ENCODE measurements around the gene PRX.
"Not testable (repeated sequence)": the region's sequence is repeated elsewhere in the genome, so short reads cannot be mapped to it uniquely, and the experiment has no call there.

PRX gene

DNA sequence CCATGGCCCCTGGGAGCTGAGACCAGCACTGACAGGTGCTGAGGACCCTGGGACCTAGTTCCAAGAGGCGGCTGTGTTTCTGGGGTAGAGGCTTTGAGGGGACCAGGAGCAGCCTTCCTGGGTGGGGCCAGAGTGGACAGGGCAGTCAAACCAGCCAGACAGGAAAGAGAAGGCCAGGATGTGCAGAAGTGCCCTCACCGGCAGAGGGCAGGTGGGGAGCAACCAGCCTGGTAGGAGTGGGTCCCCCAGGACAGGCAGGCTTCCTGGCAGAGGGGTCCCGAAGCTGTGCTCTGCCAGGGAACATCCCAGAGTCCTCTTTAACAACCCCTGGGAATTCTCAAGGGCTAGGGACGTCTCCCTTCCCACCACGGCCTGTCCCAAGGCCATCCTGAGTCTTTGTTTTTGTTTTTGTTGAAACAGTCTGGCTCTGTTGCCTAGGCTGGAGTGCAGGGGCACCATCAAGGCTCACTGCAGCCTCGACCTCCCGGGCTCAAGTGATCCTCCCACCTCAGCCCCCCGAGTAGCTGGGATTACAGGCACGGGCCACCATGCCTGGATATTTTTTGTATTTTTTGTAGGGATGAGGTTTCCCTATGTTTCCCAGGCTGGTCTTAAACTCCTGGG, 20.2 kb downstream of the PRX start:
- DNase-seq (ENCODE audit: low read depth in 1 of 2, low spot score in 1 of 2): no peak

DNA sequence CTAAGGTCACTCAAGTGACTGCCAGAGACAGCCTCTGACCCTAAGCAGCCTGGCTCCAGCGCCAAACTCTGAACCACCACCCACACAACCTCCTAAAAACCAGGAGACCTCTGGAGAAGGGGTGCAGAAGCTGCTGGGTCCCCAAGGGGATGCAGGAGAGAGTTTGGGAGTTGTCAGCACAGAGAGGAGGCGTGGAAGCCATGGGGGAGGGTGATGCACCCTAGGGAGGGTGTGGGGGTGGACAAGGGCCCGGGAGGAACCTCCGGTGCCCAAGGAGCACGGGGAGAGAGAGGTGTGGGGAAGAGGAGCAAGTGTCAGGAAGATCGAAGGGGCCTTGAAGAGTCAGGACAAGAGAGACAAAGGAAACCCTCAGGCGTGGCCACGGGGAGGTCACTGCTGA, 21.1 kb downstream of the PRX start:
- no peak for DNase-seq (ENCODE audit: low read depth in 1 of 2, low spot score in 1 of 2)

DNA sequence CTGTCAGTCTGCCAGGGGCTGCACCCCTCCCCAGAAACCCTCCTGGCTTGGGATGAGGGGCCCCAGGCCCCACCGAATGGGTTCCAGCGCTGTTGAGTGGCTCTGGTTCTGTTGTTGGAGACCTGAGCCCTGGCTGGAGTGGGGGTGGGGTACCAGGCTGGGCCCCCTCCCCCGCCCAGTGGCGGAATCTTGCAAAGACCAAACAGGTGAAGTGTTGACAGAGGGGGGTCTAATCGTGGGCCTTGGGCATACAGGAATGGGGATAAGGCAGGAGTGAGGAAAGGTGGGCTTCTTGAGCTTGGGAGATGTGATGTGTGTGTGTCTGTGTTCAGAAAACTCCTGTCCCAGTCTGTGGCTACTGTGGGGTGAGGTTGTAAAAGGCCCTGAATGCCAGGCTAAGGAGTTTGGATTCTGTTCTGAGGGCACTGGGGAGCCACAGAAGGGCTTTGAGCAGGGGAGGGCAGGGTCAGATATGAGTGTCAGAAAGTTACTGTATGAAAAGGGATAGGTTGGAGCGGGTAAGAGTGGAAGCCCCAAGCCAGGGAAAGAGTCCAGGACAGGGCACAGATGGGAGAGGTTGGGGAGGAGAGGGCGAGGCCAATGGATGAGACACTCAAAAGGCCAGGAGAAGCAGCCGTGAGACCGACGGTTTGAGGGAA, 23.0 kb downstream of the PRX start, which contains the start of gene HIPK4:
Gene HIPK4 (minus strand): TSS at position 98 of the 659 bp plus-strand sequence. CDS start 279 bp downstream, outside the sequence.
- DNase-seq (ENCODE audit: low read depth in 1 of 2, low spot score in 1 of 2): no peak

DNA sequence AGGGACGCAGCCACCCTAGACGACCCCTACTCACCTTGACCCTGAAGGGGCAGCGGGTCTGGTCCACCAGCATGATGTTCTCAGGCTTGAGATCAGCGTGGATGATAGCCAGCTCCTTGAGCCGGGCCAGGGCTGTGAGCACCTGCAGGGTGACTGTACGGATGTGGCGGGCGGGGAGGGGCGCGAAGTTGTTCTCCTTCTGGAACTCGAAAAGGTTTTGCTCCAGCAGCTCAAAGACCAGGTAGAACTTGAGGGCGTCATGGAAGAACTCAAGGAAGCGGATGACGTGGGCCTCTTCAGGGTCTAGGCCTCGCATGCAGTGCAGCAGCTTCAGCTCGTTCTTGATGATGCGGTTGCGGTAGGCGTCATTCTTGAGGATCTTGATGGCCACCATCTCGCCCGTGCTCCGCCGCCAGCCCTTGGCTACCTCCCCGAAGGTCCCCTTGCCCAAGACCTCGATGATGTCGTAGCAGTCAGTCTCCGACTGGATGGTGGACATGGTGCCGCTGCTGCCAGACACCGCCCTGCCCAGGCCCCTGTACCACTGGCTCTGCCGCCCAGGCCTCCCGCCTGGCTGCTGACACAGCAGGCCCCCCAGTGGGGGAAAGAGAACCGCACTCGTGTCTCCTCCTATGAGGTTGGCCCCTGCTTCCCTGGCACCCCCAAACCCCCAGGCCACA, 23.6 kb downstream of the PRX start:
- no peak for DNase-seq (ENCODE audit: low read depth in 1 of 2, low spot score in 1 of 2)

DNA sequence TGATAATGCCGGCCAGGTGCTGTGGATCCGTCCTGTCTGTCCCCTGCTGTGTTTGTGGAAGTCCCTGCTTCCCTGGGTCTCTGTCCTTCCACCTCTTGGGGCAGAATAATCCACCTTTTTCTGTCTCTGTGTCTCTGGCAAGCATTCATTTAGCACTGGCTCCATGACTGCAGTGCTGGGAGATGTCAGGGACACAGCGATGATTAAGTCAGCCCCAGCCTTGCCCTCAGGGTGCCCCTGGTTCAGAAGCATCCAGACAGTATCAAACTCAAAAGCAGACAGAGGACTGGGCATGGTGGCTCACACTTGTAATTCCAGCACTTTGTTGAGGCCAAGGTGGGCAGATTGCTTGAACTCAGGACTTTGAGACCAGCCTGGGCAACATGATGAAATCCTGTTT, 24.7 kb downstream of the PRX start:
- no peak for DNase-seq (ENCODE audit: low read depth in 1 of 2, low spot score in 1 of 2)

DNA sequence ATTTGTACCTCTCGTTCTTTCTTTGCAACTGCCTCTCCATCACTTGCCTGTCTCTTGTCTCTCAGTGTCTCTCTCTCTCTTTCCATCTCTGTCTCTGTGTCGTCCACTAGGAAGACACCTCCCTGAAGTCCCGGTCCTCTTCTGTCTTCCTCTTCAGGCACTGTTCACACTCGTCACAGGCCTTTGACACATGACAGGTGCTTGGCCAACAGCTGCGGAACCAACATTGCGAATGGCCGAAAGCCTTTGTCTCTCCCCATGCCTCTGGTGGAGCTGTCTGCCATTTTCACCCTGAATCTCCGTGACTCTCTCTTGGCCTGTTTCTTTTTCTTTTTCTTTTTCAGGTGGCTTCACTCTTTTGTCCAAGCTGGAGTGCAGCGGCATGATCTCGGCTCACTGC, 26.0 kb downstream of the PRX start:
- no peak for DNase-seq (ENCODE audit: low read depth in 1 of 2, low spot score in 1 of 2)

DNA sequence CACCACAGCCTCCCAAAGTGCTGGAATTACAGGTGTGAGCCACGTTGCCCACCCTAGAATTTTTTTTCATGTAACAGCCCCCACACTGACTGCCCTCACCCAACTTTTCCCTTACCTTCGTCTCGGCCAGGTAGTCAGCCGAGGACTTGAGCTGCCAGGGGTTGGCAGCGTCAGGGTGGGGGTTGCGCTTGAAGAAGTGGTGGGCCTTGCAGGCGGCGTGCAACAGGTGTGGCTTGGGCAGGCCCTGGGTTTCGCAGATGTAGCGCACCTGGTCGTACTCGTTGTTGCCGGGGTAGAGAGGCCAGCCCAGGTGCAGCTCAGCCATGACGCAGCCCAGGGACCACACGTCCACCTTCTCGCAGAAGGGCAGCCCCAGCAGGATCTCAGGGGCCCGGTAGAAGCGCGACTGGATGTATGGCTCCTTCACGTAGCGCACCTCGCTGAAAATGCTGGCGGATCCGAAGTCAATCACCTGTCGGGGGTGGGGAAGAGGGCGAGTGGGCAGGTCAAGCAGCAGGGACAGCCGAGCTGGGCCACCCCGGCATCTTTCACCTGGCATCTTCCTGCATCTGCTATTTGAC, 29.4 kb downstream of the PRX start:
- DNase-seq (ENCODE audit: low read depth in 1 of 2, low spot score in 1 of 2): no peak

DNA sequence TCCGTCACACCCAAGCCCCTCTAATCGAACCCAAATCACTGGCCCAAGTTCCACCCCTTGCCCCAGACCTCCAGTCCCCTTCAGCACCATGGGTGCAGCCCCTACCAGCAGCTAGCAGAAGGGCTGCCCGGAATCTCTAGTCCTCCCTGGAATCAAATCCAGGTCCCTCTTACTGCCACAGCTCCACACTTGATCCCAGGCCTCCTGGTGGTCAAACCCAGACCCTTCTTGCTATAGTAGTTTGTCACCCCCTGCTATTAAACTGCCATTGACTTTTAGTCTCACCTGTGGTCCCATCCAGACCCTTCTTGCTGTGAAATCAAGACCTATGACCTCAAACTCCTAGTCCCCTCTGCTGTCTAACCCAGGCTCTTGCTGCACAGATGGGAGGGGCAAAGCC, 31.9 kb downstream of the PRX start:
- no peak for DNase-seq (ENCODE audit: low read depth in 1 of 2, low spot score in 1 of 2)

DNA sequence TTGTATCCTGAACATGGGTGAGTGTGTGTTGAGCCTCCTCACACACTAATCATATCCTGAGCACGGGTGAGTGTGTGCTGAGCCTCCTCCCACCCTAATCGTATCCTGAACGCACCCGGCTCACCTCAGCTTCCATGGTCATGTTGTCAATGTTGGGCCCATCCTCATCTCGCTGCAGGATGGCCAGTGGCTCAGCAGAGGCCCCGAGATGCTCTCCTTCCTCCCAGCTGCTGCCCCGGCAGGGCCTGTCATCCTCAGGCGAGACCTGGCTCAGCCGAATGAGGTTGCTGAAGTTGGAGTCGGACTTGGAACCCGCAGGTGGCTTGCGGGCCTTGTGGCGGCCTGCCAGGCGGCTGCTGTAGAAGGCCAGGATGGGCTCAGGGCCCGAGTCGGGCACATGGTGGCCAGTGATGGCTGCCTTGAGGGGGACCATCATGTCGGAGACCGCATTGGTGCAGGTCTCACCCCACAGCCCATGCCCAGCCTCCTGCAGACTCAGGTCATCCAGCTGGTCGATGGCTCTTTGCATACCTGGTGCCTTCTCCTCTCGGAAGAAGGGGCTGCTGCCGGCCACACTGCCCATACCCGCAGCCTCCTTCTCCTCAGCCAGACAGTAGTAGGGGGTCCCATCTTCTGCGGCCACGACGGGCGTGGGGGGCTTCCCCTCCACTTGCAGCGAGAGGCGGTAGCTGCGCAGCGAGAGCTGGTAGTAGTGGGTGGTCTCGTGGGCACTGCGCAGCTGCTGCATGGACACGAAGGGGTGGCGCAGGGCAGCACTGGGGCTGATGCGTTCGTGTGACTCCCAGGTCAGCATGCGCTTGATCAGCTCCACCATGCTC, 32.8 kb downstream of the PRX start:
- DNase-seq (ENCODE audit: low read depth in 1 of 2, low spot score in 1 of 2): no peak

DNA sequence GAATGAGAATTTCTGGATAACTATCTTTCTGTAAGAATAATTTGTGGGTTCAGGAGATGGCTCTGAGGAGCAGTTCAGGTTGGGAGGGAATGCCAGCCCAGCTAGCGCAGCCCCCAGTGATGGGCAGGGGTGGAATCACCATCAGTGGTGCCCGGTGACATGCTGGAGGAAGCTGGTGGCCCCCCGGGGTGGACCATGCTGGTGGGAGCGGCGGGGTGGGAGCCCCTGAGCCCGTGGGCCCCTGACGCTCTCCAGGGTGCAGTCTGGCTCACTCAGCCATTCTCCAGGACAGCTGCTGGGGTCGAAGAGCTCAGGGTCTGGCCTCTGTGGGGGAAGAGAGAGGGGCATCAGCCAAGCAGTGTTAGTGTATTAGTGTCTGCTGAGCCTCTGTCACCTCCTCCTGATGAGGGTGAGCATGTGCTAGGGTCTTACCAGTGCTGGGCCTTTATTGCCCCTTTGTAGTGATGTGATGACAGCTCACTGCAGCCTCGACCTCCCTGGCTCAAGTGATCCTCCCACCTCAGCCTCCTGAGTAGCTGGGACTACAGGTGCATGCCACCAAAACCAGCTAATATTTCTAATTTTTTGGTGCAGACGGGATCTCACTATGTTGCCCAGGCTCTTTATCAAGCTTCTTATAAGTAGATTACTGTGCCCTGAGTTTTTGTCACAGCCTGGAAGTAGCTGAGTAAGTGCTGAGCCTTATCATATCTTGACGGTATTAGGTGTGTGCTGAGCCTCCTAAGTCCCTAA, 33.6 kb downstream of the PRX start:
- no peak for DNase-seq (ENCODE audit: low read depth in 1 of 2, low spot score in 1 of 2)

DNA sequence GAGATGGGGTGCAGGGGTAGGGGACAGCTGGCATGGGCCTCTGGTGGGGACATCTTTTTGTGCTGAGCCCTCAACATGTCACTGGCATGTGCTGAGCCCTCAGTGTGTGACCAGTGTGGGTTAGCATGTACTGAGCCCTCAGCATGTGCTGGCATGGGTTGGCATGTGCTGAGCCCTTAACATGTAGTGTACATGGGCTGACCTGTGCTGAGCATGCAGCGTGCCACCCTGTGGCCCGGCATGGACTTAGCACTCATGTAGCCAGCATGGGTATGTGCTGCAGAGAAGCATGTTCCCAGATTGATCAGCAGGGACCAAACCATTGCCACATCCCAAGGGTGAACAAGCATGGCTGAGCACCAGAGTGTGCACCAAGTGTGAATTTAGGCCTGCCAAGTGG, 34.7 kb downstream of the PRX start:
- no peak for DNase-seq (ENCODE audit: low read depth in 1 of 2, low spot score in 1 of 2)

DNA sequence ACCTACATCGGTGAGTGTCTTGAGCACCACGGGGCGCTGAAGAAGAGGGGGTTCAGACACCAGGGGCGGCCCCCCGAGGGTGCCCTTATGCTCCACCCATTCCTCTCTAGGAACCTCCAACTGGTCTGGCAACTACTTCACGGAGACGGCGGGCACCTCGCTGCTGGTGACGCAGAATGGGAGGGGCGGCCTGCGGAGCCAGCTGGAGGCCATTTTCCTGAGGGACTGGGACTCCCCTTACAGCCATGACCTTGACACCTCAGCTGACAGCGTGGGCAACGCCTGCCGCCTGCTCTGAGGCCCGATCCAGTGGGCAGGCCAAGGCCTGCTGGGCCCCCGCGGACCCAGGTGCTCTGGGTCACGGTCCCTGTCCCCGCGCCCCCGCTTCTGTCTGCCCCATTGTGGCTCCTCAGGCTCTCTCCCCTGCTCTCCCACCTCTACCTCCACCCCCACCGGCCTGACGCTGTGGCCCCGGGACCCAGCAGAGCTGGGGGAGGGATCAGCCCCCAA, 35.2 kb downstream of the PRX start:
- DNase-seq (ENCODE audit: low read depth in 1 of 2, low spot score in 1 of 2): no peak

DNA sequence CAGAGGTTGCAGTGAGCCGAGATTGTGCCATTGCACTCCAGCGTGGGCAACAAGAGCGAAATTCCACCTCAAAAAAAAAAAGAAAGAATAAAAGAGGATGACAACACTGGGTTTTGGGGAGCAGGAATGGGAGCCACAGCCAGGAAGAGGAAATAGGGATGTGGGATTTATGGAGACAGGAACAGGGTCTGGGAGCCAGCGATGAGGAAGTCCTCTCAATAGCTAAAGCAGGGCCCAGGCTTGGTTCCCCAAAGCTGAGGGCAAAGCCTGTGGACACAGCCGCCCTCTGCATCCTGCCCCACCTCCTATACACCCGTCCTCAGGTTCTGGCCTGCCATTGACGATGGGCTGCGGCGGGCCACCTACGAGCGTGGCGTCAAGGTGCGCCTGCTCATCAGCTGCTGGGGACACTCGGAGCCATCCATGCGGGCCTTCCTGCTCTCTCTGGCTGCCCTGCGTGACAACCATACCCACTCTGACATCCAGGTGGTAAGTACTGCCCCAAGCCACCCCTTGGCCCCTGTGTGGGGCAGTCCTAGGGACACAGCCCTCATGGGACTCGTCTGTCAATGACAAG, 36.8 kb downstream of the PRX start:
- DNase-seq (ENCODE audit: low read depth in 1 of 2, low spot score in 1 of 2): no peak

DNA sequence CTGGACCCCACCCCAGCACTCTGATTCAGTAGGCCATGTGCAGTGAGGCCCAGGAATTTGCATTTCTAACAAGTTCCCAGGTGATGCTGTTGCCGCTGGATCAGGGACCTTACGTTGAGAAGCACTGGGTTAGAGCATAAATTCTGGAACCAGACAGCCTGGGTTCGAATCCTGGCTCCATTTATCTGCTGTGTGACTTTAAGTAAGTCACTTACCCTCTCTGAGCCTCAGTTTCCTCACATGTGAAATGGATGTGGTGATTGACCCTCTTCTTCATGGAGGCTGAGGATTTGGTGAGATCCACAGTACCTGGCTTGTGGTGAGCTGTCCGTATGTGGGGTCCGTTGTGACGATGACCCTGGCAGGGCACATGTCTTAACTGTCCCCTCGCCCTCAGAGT, 39.1 kb downstream of the PRX start:
- no peak for DNase-seq (ENCODE audit: low read depth in 1 of 2, low spot score in 1 of 2)

DNA sequence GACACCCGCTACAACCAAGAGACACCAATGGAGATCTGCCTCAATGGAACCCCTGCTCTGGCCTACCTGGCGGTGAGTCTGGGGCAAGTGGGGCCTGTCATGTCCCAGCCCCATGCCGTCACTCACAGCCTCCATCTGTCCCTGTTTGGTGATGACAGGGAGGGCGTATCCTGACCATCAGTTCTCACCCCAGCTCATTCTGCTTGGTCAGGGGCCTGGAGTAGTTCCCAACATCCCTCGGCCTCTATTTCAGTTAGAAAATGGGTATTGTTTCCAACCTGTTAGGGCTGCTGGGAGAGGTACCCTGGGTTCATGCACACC, 41.4 kb downstream of the PRX start:
- DNase-seq (ENCODE audit: low read depth in 1 of 2, low spot score in 1 of 2): no peak

DNA sequence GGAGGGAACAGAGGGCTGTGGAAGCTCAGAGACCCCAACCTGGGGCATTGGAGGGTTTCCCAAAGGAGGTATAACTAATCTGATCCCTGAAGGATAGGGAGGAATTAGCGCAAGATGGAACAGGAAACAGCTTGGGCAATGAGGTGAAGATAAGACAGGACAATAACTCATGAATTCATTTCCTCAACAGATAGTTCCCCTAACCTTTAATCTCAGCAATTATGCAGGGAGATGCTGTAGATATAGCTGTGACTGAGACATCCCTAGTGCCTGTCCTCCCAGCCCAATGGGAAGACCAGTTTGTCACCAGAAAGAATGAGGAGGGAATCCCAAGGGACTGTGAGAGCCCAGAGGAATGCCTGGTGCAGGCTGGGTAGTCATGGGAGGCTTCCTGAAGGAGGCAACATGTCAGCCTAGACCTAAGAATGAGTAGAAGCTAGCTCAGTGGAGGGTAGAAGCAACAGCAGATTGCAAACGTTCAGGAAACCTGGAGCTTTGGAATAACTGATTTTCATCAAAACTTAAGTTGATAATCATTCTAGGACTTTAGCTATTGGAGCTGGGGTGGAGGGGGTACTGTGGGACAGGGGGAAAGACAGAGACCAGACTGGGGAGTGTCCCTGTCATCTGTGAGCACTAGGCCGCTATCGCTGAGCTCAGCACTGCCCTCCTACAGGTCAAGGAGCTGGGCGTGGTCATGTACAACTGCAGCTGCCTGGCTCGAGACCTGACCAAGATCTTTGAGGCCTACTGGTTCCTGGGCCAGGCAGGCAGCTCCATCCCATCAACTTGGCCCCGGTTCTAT, 42.0 kb downstream of the PRX start:
- DNase-seq (ENCODE audit: low read depth in 1 of 2, low spot score in 1 of 2): no peak

DNA sequence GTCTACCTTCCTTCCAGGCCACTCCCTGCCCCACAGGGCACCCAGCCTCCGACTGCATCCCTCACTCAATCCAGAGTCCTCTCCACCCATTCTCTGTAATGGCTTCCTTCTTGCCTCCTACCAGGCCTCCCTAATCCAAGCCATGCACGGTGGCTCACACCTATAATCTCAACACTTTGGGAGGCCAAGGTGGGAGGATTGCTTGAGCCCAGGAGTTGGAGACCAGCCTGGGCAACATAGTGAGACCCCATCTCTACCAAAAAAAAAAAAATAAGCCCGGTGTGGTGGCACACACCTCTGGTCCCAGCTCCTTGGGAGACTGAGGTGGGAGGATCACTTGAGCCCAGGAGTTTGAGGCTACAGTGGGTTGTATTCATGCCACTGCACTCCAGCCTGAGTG, 42.9 kb downstream of the PRX start:
- DNase-seq (ENCODE audit: low read depth in 1 of 2, low spot score in 1 of 2): not testable (repeated sequence)

DNA sequence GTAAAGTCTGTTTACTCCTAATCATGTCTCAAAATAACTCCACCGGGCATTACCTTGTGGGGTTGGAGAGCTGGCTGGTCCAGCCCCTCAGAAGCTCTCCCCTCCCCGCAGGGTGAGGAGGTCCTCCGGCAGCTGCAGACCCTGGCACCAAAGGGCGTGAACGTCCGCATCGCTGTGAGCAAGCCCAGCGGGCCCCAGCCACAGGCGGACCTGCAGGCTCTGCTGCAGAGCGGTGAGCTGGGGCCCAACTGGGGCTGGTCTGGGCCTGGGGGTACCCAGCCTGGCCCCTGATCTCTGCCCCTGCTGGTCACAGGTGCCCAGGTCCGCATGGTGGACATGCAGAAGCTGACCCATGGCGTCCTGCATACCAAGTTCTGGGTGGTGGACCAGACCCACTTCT, 43.4 kb downstream of the PRX start:
- no peak for DNase-seq (ENCODE audit: low read depth in 1 of 2, low spot score in 1 of 2)

All from stimulated activated CD4-positive, alpha-beta T cell treated with anti-CD3 and anti-CD28 coated beads, Interleukin-15, amount 100 ng/mL, for 1 hour (primary cell).